SK-N-MC (cell line): ENCODE measurements around the gene IQCE.

Experiments used
- DNase-seq: peaks from one replicate; pipeline ENCODE4 v3.0.0-alpha.2; 2011; ENCODE audit warnings: low read depth, low spot score
- H3K27ac ChIP-seq: fragments of 200-600 bp; sonication (generic); 2 replicates; pipeline ENCODE4 v1.5.1; 2016; ENCODE audit warnings: mixed run types
- H3K36me3 ChIP-seq: fragments of 200-600 bp; sonication (generic); 2 replicates; pipeline ENCODE4 v1.6.1; 2017; ENCODE audit warnings: antibody characterized with exemption, low read length, mixed read lengths; ENCODE audit not compliant: insufficient read depth
- H3K4me3 ChIP-seq: fragments of 200-600 bp; sonication (generic); 2 replicates; pipeline ENCODE4 v1.5.1; 2016
- H3K9ac ChIP-seq: fragments of 200-600 bp; sonication (generic); 2 replicates; pipeline ENCODE4 v1.8.0; 2017; ENCODE audit warnings: mixed run types, mixed read lengths; ENCODE audit not compliant: insufficient read length
- H3K9me3 ChIP-seq: fragments of 200-600 bp; sonication (generic); 2 replicates; pipeline ENCODE4 v1.6.1; 2017; ENCODE audit warnings: low read depth, mild to moderate bottlenecking, antibody characterized with exemption, low read length, moderate library complexity, mixed read lengths
- EZH2 ChIP-seq: fragments of 200-600 bp; sonication (generic); IDR thresholded peaks from one replicate; pipeline ENCODE4 v1.6.1; 2017; ENCODE audit warnings: antibody characterized with exemption
- FOXP2 ChIP-seq: optimal IDR thresholded peaks from 2 replicates; pipeline ENCODE3; 2011; ENCODE audit warnings: mild to moderate bottlenecking, moderate library complexity; ENCODE audit not compliant: insufficient read depth; ENCODE audit errors: extremely low read length, control extremely low read depth
- POLR2AphosphoS5 ChIP-seq: IDR thresholded peaks from 2 replicates; pipeline ENCODE4 v1.6.1; 2012; ENCODE audit warnings: mild to moderate bottlenecking, low read depth, low read length, borderline replicate concordance

Gene IQCE

DNA sequence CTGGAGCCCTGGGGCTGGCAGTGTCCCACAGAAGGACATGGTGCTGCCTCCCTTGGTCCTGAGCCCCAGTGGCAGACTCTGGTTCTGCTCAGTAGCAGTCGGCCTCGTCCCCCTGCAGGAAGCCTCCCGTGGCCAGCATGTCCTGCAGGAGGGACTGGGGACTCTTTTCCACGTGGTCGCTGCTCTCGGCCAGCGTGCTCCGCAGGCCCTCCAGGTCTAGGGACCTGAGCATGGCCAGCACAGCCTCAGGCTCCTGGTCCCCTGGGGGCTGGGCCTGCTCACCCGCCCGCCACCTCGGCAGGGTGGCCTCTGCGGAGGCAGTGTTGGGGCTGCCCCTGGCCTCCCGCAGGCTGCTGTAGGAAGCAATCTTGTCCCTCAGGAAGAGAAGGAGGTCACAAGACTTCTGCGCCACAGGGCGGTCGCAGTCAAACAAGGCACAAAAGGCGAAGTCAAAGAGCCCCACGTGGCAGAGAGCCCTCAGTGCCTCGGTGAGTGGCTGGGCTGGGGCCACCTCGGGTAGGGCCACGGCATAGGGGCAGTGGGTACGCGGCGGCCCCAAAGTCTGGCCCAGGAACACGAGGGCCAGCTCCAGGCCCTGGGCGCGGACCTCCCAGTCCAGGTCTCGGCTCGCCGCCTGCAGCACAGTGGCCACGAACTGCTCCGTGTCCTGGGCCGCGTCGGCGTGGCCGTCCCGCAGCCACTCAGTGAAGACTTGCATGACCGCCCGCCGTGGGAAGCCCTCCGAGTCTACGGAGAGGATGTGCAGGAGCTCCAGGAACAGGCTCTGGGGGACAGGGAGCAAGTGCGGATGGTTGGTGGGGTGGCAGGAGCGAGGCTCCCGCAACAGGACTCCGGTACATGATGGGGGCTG is 20.6 kb upstream of the IQCE start:
- no peak for DNase-seq
- no peak overlapping the region for H3K4me3 ChIP-seq
- H3K9me3 ChIP-seq: no peaks in the 10 kb centered on the region
- H3K9ac ChIP-seq: no peak overlapping the region
- peaks cover 29% of the 10 kb centered on the region; the same call in 1 of the 2 replicates for H3K36me3 ChIP-seq
- no peak for TF ChIP-seq EZH2
- no peak for TF ChIP-seq FOXP2
- TF ChIP-seq POLR2AphosphoS5: no peak
- no peak overlapping the region for H3K27ac ChIP-seq

DNA sequence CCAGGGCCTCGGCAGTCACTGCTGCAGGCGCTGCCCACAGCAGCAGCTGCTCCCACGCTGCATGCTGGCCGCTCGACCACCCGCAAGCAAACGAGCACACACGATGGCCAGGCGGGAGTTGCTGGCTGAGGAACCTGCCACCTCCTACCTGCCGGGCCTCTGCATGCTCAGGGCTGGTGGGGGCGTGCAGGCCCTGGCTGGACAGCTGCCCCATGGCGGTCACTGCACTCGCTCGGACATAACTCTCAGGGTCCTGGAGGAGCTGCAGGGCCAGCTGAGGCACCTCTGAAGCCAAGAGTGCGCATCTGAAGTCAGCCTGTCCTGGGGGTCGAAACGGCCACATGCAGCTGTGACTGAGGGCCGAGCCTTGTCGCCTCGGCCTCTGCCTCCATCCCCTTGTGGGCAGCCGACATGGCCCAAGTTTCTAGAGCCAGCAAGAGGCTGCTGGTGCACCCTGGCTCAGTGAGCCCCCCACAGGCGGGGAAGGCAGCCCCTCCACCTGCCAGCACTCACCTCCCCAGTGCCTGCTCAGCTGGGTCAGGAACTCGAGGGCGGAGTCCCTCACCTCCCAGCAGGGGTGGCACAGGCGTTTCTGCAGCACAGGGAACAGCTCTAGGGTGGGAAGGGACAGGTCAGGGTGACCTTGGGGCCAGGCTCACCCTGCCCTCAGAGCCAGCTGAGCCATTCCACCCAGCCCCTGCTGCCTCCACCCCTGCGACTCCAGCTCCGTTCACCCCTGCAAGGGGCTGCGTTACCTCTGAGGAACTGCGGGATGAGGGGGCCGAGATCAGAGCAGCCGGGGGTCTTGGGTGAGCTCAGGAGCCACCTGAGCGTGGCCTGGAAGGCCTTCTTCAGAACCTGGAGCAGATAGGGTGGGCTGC is 19.5 kb upstream of the IQCE start:
- peaks cover 38% of the 10 kb centered on the region; the same call in 1 of the 2 replicates for H3K36me3 ChIP-seq
- no peak for TF ChIP-seq FOXP2
- no peak for TF ChIP-seq POLR2AphosphoS5
- TF ChIP-seq EZH2: no peak
- no peak overlapping the region for H3K27ac ChIP-seq
- H3K9ac ChIP-seq: no peak overlapping the region
- H3K9me3 ChIP-seq: no peaks in the 10 kb centered on the region
- no peak for DNase-seq
- no peak overlapping the region for H3K4me3 ChIP-seq

- H3K27ac ChIP-seq: no peak overlapping the region
- H3K4me3 ChIP-seq: no peak overlapping the region
- no peak overlapping the region for H3K9ac ChIP-seq
- H3K9me3 ChIP-seq: no peaks in the 10 kb centered on the region
- H3K36me3 ChIP-seq: peaks cover 42% of the 10 kb centered on the region; the same call in 1 of the 2 replicates
- no peak for DNase-seq
- TF ChIP-seq EZH2 (no peak), FOXP2 (no peak), POLR2AphosphoS5 (no peak)
Measured at GRCh38 chr7:2540133-2540532, 18.6 kb upstream of the IQCE start.

DNA sequence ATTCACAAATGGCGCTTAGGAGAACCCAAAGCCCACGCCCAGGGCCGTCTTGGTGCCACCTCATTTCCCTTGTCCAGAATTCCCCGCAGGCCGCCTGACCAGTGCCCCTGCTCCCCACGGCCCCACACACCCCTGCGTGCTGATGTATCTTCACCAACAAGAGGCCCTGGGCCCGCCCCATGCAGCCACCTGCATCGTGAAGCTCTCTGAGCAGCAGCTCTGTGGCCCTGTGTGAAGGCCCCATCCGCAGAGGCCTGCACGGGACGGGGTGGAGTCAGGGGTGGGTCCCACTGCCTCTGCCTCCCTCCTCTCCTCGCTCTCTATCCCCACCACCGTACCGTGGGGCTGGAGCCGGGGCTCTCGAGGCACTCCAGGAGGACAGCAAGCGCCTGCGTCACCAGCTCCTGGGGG is 18.1 kb upstream of the IQCE start:
- Histone ChIP-seq H3K4me3 (no peak overlapping the region), H3K9me3 (no peaks in the 10 kb centered on the region), H3K9ac (no peak overlapping the region), H3K36me3 (peaks cover 42% of the 10 kb centered on the region; the same call in 1 of the 2 replicates), H3K27ac (no peak overlapping the region)
- DNase-seq: no peak
- TF ChIP-seq POLR2AphosphoS5 (no peak), EZH2 (no peak), FOXP2 (no peak)

GRCh38 chr7:2541291-2542010 is 17.3 kb upstream of the IQCE start:
- no peak overlapping the region for H3K4me3 ChIP-seq
- no peak overlapping the region for H3K27ac ChIP-seq
- no peak for DNase-seq
- H3K9me3 ChIP-seq: no peaks in the 10 kb centered on the region
- peaks cover 49% of the 10 kb centered on the region; the same call in 1 of the 2 replicates for H3K36me3 ChIP-seq
- no peak for TF ChIP-seq EZH2
- TF ChIP-seq FOXP2: no peak
- no peak; the same call in 1 of the 2 replicates for TF ChIP-seq POLR2AphosphoS5
- no peak overlapping the region for H3K9ac ChIP-seq

- no peak for DNase-seq
- no peak overlapping the region for H3K9ac ChIP-seq
- no peaks in the 10 kb centered on the region for H3K9me3 ChIP-seq
- H3K27ac ChIP-seq: no peak overlapping the region
- peaks cover 55% of the 10 kb centered on the region for H3K36me3 ChIP-seq
- H3K4me3 ChIP-seq: no peak overlapping the region
- TF ChIP-seq EZH2 (no peak), FOXP2 (no peak)
Measured at GRCh38 chr7:2542011-2542915, 16.5 kb upstream of the IQCE start.
